Type B pancreatic cell (in vitro differentiated cells): ENCODE measurements around the gene DNMT3L. TPM values are rescaled to one million over a fixed set of nuclear protein-coding genes. Genes with fewer than 3 reads are reported as not detected.

Experiments used
- DNase-seq: peaks from one replicate; pipeline ENCODE4 v3.0.0; 2021; ENCODE audit warnings: mixed read lengths; ENCODE audit not compliant: unreplicated experiment; ENCODE audit errors: extremely low spot score
- H3K27ac Mint-ChIP-seq: 2 replicates; pipeline ENCODE4 v1.8.0; 2021; ENCODE audit warnings: mild to moderate bottlenecking, mixed read lengths
- H3K27me3 Mint-ChIP-seq: 2 replicates; pipeline ENCODE4 v1.8.0; 2021; ENCODE audit warnings: mixed read lengths
- H3K36me3 Mint-ChIP-seq: 2 replicates; pipeline ENCODE4 v1.8.0; 2021; ENCODE audit warnings: mixed read lengths
- H3K4me1 Mint-ChIP-seq: one replicate; pipeline ENCODE4 v1.8.0; 2021; ENCODE audit warnings: mixed read lengths; ENCODE audit not compliant: unreplicated experiment
- H3K4me3 Mint-ChIP-seq: 2 replicates; pipeline ENCODE4 v1.8.0; 2021; ENCODE audit warnings: mild to moderate bottlenecking, mixed read lengths
- H3K9me3 Mint-ChIP-seq: 2 replicates; pipeline ENCODE4 v1.8.0; 2021; ENCODE audit warnings: mixed read lengths
- CTCF ChIP-seq: fragments of 200-600 bp; sonication (generic); conservative IDR thresholded peaks from 2 replicates; pipeline ENCODE4 v1.5.0; 2021; ENCODE audit warnings: antibody characterized with exemption, mild to moderate bottlenecking
- total RNA-seq: library from RNA; stranded (reverse); gene quantifications from 2 replicates; pipeline ENCODE4 v1.2.1, GENCODE V29; 2021; ENCODE audit warnings: low replicate concordance

Gene DNMT3L
- total RNA-seq, 1 donor from 2014 or later, result not detected

GRCh38 chr21:44300262-44300959 is 38.7 kb upstream of the DNMT3L start:
- no peak for TF ChIP-seq CTCF
- H3K36me3 Mint-ChIP-seq, result no peaks in the 10 kb centered on the region
- H3K27me3 Mint-ChIP-seq, result no peaks in the 10 kb centered on the region
- peak overlapping the region; percentile 82 for H3K27ac Mint-ChIP-seq
- H3K9me3 Mint-ChIP-seq, result no peaks in the 10 kb centered on the region
- H3K4me1 Mint-ChIP-seq, result peaks cover 24% of the 10 kb centered on the region
- peak overlapping the region; percentile 86 for H3K4me3 Mint-ChIP-seq
- no peak for DNase-seq

- Mint-ChIP-seq H3K27ac (peak within 1 kb of the TSS; percentile 93), H3K27me3 (no peaks in the 10 kb centered on the region), H3K4me3 (peak within 1 kb of the TSS; percentile 93), H3K36me3 (no peaks in the 10 kb centered on the region), H3K4me1 (peaks cover 18% of the 10 kb centered on the region), H3K9me3 (no peaks in the 10 kb centered on the region)
- TF ChIP-seq CTCF, result no peak
- DNase-seq, result no peak
Measured at GRCh38 chr21:44299458-44300261, 38.0 kb upstream of the DNMT3L start, which contains the start of gene PFKL. TSS of gene PFKL (plus strand) at chr21:44300053. CDS start at chr21:44300106, 53 bp downstream.

- DNase-seq, result no peak
- Mint-ChIP-seq H3K27ac (peak overlapping the region; percentile 93), H3K9me3 (no peaks in the 10 kb centered on the region), H3K4me3 (peak overlapping the region; percentile 93), H3K36me3 (no peaks in the 10 kb centered on the region), H3K27me3 (no peaks in the 10 kb centered on the region), H3K4me1 (peaks cover 17% of the 10 kb centered on the region)
- TF ChIP-seq CTCF, result no peak
Measured at GRCh38 chr21:44299085-44299457, 37.4 kb upstream of the DNMT3L start.

GRCh38 chr21:44298301-44298700 is 36.6 kb upstream of the DNMT3L start:
- no peaks in the 10 kb centered on the region for H3K27me3 Mint-ChIP-seq

More at GRCh38 chr21:44298301-44298700, 36.6 kb upstream of the DNMT3L start:
- Mint-ChIP-seq H3K36me3 (no peaks in the 10 kb centered on the region), H3K4me3 (peak overlapping the region; percentile 57), H3K27ac (peak overlapping the region; percentile 76), H3K9me3 (no peaks in the 10 kb centered on the region), H3K4me1 (peaks cover 12% of the 10 kb centered on the region)
- DNase-seq, result no peak
- no peak for TF ChIP-seq CTCF
